Mucosa of descending colon (tissue), 3 donors: ENCODE measurements around the gene FOXK2. TPM values are rescaled to one million over a fixed set of nuclear protein-coding genes. Genes with fewer than 3 reads are reported as not detected.

ENCODE experiments used
- ATAC-seq: fragments of 200-7000 bp; cut with Tn5 transposase; one replicate; pipeline ENCODE4 v1.9.1; 2020; ENCODE audit warnings: mild to moderate bottlenecking, moderate library complexity
- DNase-seq, 3 donors: peaks; one replicate each; pipeline ENCODE4 v3.0.0-alpha.2; 2020
- H3K36me3 ChIP-seq: fragments of 200-600 bp; one replicate; pipeline ENCODE4 v1.8.0; 2021; ENCODE audit warnings: low read depth, mild to moderate bottlenecking
- H3K4me1 ChIP-seq: fragments of 200-600 bp; one replicate; pipeline ENCODE4 v1.8.0; 2021; ENCODE audit warnings: low read depth, mild to moderate bottlenecking
- H3K4me3 ChIP-seq: fragments of 200-600 bp; one replicate; pipeline ENCODE4 v1.8.0; 2021; ENCODE audit warnings: mild to moderate bottlenecking
- H3K9me3 ChIP-seq: fragments of 200-600 bp; one replicate; pipeline ENCODE4 v1.8.0; 2021; ENCODE audit warnings: mild to moderate bottlenecking
- CTCF ChIP-seq: fragments of 200-600 bp; IDR thresholded peaks from one replicate; pipeline ENCODE4 v1.8.0; 2022; ENCODE audit warnings: antibody characterized with exemption, mild to moderate bottlenecking
- intact Hi-C, 2 donors: fragments of 100-400 bp; cut with DNase I in 1 of 2; cut with micrococcal nuclease in 1 of 2; formaldehyde crosslinking; loops; one replicate each; pipeline versions ENCODE4 v1.11.0 to v1.11.1; 2022; cut with DNase I, micrococcal nuclease
- total RNA-seq, 3 donors: library from RNA; stranded (reverse); fragmentation: NEBNext Ultra II Directional in 2 of 3; extraction: Animal tissue kit (Norgen Biotek cat#: 25700) in 2 of 3; gene quantifications; one replicate each; pipeline versions ENCODE4 v1.2.1 to v1.2.4, GENCODE V29; 2021 to 2023
- donor health status: DM: no; HTN: no; CAD: no; lungs with moderate emphysema.
- donor health status: DM: no; HTN: no; CAD: no.
- donor health status: DM: no; HTN: yes; CAD: no.

The FOXK2 gene
- total RNA-seq, 3 donors from 2014 or later, result 39.7 to 62.3 (median 43.5) TPM

GRCh38 chr17:82542439-82542838, 22.9 kb downstream of the FOXK2 start:
- no peak for DNase-seq
- ATAC-seq, result peak; percentile 51
- intact Hi-C loops, result no loop called here
- TF ChIP-seq CTCF, result no peak
- no peaks in the 10 kb centered on the region for H3K9me3 ChIP-seq
- H3K4me3 ChIP-seq, result no peak overlapping the region
- peaks cover 27% of the 10 kb centered on the region for H3K4me1 ChIP-seq
- H3K36me3 ChIP-seq, result no peaks in the 10 kb centered on the region

GRCh38 chr17:82544431-82545070, 25.0 kb downstream of the FOXK2 start:
- peaks cover 26% of the 10 kb centered on the region for H3K4me1 ChIP-seq
- H3K36me3 ChIP-seq, result no peaks in the 10 kb centered on the region
- no peaks in the 10 kb centered on the region for H3K9me3 ChIP-seq
- no peak for TF ChIP-seq CTCF
- no peak for ATAC-seq
- intact Hi-C loops, result no loop called here
- no peak overlapping the region for H3K4me3 ChIP-seq
- DNase-seq, result no peak

- DNase-seq, result no peak
- Histone ChIP-seq H3K4me1 (peaks cover 31% of the 10 kb centered on the region), H3K4me3 (no peak overlapping the region), H3K36me3 (no peaks in the 10 kb centered on the region), H3K9me3 (no peaks in the 10 kb centered on the region)
- intact Hi-C loops, result no loop called here
- no peak for ATAC-seq
- no peak for TF ChIP-seq CTCF
Observed at GRCh38 chr17:82545071-82545462, 25.5 kb downstream of the FOXK2 start.

GRCh38 chr17:82547981-82548380, 28.4 kb downstream of the FOXK2 start:
- Histone ChIP-seq H3K4me3 (no peak overlapping the region), H3K36me3 (no peaks in the 10 kb centered on the region), H3K4me1 (peaks cover 38% of the 10 kb centered on the region), H3K9me3 (no peaks in the 10 kb centered on the region)
- intact Hi-C loops, result no loop called here
- no peak for TF ChIP-seq CTCF
- ATAC-seq (no peak), DNase-seq (no peak)

GRCh38 chr17:82548681-82549303, 29.3 kb downstream of the FOXK2 start:
- Histone ChIP-seq H3K4me3 (no peak overlapping the region), H3K36me3 (no peaks in the 10 kb centered on the region), H3K4me1 (peaks cover 38% of the 10 kb centered on the region), H3K9me3 (no peaks in the 10 kb centered on the region)
- peak; percentile 62 to 78 (median 70) for DNase-seq
- ATAC-seq, result peak; percentile 87
- intact Hi-C loops, result no loop called here
- no peak for TF ChIP-seq CTCF
